Esophagus muscularis mucosa (tissue), 3 donors: ENCODE measurements around the gene LIPJ.

Source experiments
- CTCF ChIP-seq, 3 experiments: fragments of 200-600 bp in 2 of 3; fragments of 450-650 bp in 1 of 3; sonication (generic) in 2 of 3; IDR thresholded peaks; one replicate each; pipeline ENCODE4 v1.5.1; 2017 to 2019; ENCODE audit warnings: antibody characterized with exemption in 3 of 3, mild to moderate bottlenecking in 2 of 3, moderate library complexity in 1 of 3
- POLR2A ChIP-seq: fragments of 450-650 bp; IDR thresholded peaks from one replicate; pipeline ENCODE4 v1.6.1; 2017; ENCODE audit warnings: antibody characterized with exemption, moderate library complexity, mild to moderate bottlenecking, low read depth

GRCh38 chr10:88642209-88642608 lies 55.6 kb downstream of the LIPJ start:
- no peak for TF ChIP-seq CTCF (IDR thresholded peaks at IDR 0.05)
- TF ChIP-seq POLR2A = no peak
